CD4-positive, alpha-beta T cell treated with Interleukin-12 subunit alpha and Interleukin-12 subunit beta, for 1 hour (primary cell): ENCODE data around the gene DPP4.

Experiments
- DNase-seq: peaks from one replicate; pipeline ENCODE4 v3.0.0-alpha.2; 2020

The DPP4 gene

GRCh38 chr2:162014751-162015150 lies 59.3 kb downstream of the DPP4 start:
- DNase-seq: no peak

- DNase-seq: peak; percentile 39
Measured at GRCh38 chr2:162013514-162014475, 60.2 kb downstream of the DPP4 start.

GRCh38 chr2:162012565-162013058 lies 61.4 kb downstream of the DPP4 start:
- DNase-seq: no peak

GRCh38 chr2:162011706-162012564 lies 62.1 kb downstream of the DPP4 start:
- DNase-seq: peak; percentile 82

GRCh38 chr2:162009543-162009942 lies 64.5 kb downstream of the DPP4 start:
- DNase-seq: no peak

GRCh38 chr2:162007447-162008040 lies 66.5 kb downstream of the DPP4 start:
- peak; percentile 48 for DNase-seq

- DNase-seq: no peak
Measured at GRCh38 chr2:162006337-162006736, 67.7 kb downstream of the DPP4 start.

- no peak for DNase-seq
Measured at GRCh38 chr2:162004031-162004430, 70.0 kb downstream of the DPP4 start.

- no peak for DNase-seq
Measured at GRCh38 chr2:162002623-162003235, 71.3 kb downstream of the DPP4 start.

GRCh38 chr2:162000431-162000830 lies 73.6 kb downstream of the DPP4 start:
- no peak for DNase-seq

GRCh38 chr2:161999321-161999720 lies 74.7 kb downstream of the DPP4 start:
- DNase-seq: no peak

GRCh38 chr2:161998857-161999256 lies 75.2 kb downstream of the DPP4 start:
- DNase-seq: no peak

- DNase-seq: no peak
Measured at GRCh38 chr2:161997916-161998471, 76.0 kb downstream of the DPP4 start.

- peak; percentile 35 for DNase-seq
Measured at GRCh38 chr2:161995553-161996016, 78.4 kb downstream of the DPP4 start.

- DNase-seq: no peak
Measured at GRCh38 chr2:161994761-161995520, 79.1 kb downstream of the DPP4 start.

GRCh38 chr2:161992531-161992930 lies 81.5 kb downstream of the DPP4 start:
- peak; percentile 68 for DNase-seq

- no peak for DNase-seq
Measured at GRCh38 chr2:161991991-161992390, 82.0 kb downstream of the DPP4 start.

GRCh38 chr2:161990741-161991140 lies 83.3 kb downstream of the DPP4 start:
- DNase-seq: no peak

- no peak for DNase-seq
Measured at GRCh38 chr2:161990036-161990435, 84.0 kb downstream of the DPP4 start.

- no peak for DNase-seq
Measured at GRCh38 chr2:161988589-161988988, 85.4 kb downstream of the DPP4 start.

- no peak for DNase-seq
Measured at GRCh38 chr2:161987311-161987710, 86.7 kb downstream of the DPP4 start.
